ENCODE results near the gene CAPZA2.

DNA sequence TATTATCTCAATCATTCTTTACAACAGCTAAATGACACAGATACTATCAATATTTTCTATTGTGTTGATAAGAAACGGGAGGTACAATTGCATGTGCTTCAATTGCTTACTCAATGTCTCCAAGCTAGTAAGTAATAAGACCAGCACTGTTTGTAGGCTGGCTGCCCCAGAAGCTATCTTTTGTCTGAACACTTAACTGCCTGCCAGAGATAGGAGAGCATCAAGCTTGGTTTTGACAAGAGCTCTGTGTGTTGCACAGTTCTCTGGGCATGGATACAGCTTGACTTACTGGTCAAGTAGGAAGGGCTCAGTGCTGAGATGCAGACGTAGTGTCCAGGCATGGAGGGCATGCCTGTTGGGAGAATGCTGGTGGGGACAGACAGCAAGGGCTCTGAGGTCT lies 26.3 kb upstream of the CAPZA2 start:
- TF ChIP-seq EZH2 (IDR thresholded peaks at IDR 0.05; ENCODE audit: insufficient read depth, poor library complexity, severe bottlenecking) (no peak), EZH2phosphoT487 (IDR thresholded peaks at IDR 0.05; ENCODE audit: insufficient read depth, low read depth) (no peak)
